Stimulated activated CD4-positive, alpha-beta T cell treated with anti-CD3 and anti-CD28 coated beads, Interleukin-2, amount 100 ng/mL, for 4 hours (primary cell): ENCODE data around the gene SLC13A4.

Source experiments
- DNase-seq: peaks from one replicate; pipeline ENCODE4 v3.0.0-alpha.2; 2020; ENCODE audit warnings: low read depth

The SLC13A4 gene

GRCh38 chr7:135719688-135720087 is 8.3 kb downstream of the SLC13A4 start:
- no peak for DNase-seq

DNA sequence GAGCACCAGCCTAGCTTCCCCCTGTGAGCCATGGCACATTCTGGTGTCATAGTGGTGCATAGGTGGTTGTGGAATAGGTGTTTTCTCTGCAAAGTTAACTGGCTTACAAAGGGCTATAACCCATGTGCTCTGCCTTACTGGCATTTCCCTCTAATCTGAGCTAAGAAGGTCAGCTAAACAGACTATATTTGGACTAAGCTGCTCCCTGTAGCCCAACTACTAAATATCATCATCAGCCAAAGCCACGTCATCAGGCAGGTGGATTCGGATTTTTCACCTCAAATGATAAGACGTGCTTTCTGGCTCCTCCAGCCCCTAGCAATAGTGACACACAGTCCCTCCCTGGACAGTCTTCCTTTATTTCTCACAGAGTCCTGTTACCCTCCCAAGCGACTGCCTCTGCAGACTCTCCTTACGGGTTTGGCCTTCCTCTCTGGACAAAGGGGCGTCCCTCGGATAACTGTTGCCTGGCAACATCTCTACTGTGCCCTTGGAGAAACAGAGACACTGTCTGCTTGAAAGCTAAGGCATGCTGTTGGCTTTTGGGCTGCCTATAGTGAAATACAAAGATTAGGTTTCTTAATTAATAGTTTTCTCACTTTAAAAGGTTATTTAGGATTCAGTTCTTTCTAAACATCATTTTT is 9.1 kb downstream of the SLC13A4 start:
- no peak for DNase-seq

DNA sequence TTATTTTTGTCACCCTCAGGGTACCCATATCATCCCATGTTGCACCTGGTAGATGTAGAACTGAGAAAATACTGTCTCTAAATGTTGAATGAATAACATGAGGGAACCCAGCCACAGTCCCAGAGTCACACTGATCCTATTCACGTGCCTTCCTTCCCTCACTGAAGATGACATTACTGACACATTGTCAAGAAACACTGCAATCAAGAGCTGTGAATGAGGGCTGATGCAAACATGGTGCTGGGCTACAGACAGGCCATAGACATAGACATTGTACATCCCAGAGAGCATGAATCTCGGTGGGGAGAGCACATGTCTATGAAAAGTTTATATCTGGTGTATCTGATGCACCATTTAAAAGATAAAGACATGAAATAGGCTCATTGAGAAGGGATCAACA is 9.8 kb downstream of the SLC13A4 start:
- no peak for DNase-seq

- DNase-seq, result no peak
These were observed 10.3 kb downstream of the SLC13A4 start for GRCh38 chr7:135717693-135718092.

DNA sequence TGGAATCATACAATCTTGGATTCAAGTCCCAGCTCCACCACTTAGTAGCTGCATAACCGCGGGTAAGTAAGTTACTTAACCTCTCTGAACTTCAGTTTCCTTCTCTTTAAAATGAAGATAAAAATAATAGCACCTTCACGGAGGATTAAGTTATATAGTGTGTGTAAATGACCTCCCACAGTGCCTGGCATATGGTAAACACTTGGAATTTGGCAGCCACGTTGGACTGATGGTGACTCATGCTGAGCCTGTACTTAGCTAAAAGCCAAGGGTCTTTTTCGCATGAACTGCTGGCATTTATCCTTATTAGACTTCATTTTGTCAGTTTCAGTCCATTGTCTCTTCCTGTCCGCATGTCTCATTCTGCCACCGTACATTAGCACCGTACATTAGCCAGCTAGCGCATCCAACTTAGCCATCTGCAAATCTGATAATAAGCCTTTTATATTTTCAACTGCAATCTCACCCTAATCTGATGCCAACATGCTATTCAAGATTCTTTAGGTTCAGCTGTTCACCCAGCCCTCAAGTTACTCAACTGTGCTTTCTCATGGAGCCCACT is 11.2 kb downstream of the SLC13A4 start:
- DNase-seq, result no peak

GRCh38 chr7:135715673-135716072 is 12.3 kb downstream of the SLC13A4 start:
- no peak for DNase-seq

DNA sequence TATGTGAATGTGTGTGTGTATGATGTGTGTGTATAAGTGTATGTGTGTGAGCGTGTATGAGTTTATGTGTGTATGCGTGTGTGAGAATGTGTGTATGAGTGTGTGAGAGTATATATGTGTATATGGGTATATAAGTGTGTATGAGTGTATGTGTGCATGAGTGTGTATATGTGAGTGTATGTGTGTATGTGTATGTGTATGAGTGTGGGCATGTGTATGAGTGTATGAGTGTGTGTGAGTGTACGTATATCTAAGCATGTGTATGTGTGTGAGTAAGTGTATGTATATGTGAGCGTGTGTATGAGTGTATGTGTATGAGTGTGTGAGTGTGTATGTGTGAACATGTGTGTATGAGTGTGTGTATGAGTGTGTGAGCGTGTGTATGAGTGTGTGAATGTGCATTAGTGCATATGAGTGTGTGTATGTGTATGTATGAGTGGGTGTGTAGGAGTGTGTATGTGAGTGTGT is 12.9 kb downstream of the SLC13A4 start:
- no peak for DNase-seq

DNA sequence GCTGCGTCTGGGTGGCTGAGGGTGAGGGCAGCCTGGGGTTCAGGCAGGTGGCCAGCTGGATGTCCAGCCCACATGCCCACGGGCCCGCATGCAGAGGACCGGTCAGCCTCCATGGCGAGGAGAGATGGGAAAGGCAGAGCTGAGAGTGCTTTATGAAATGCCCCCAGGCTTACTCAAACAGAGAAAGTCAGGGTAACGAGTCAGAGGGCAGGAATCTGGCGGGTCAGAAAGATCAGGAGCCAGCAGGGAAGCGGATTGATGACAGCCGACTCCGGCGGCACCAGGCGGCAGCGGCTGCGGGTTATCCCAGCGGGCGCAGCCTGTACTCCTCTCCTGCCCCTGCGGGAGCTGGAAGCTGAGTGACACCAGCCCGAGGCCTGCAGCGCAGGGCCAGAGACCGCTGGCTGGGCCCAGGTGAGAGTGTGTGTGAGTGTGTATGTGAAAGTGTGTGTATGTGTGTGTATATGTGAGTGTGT is 13.4 kb downstream of the SLC13A4 start:
- no peak for DNase-seq

GRCh38 chr7:135713836-135714470 is 14.0 kb downstream of the SLC13A4 start:
- no peak for DNase-seq

DNA sequence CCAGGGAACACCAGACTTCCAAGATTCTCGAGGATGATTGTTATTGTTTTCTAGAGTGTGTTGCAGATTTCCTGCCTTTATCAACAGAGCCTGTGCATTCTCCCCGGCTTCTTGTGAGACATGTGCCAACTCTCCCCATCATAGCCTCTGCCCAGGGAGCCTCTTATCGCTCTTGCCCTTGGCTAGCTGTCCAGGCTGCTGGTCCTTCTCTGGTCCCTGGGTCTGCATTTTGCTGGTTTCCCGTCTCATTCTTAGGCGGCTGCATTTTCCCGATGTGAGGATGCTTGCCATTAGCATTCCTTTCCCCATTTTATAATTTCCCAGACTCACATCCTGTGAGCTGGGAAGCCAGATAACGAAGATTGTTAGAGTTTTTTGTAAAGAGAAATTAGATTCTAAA is 15.2 kb downstream of the SLC13A4 start:
- DNase-seq, result no peak

GRCh38 chr7:135712182-135712782 is 15.7 kb downstream of the SLC13A4 start:
- DNase-seq, result no peak

DNA sequence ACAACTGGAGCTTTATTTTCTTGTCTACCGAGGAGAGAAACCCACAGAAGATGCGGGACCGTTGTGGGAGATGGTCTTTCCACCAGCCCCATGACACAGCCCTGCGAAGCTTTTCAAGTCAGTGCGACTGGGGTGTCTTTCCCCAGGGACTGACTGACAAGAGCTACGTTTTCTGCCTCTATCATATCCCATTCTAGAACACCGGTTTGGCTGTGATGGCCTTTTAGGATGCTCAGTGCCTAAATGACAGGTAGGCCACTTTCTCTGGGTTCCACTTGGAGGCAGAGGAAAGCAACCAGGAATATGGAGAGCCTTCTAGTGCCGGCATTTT is 16.9 kb downstream of the SLC13A4 start:
- no peak for DNase-seq

- no peak for DNase-seq
These were observed 17.4 kb downstream of the SLC13A4 start for GRCh38 chr7:135710417-135711138.

DNA sequence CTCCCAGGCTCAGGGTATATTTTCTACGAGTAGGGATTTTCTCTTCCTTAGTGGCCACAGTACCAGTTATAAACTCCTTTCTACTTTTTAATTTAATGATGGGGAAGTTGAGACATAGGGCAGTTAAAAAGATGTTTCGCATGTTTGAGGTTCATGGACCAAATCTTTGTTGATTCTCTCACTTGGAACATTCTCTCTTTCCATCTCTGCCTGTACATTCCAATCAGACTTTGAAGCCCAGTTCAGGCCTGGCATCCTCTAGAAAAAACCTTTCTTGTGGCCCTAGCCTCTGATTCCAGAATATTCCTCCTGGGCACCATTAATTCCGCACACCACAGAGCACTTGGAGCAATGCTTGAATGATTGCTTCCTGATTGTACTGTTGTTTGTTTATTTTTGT is 18.5 kb downstream of the SLC13A4 start:
- DNase-seq, result no peak

DNA sequence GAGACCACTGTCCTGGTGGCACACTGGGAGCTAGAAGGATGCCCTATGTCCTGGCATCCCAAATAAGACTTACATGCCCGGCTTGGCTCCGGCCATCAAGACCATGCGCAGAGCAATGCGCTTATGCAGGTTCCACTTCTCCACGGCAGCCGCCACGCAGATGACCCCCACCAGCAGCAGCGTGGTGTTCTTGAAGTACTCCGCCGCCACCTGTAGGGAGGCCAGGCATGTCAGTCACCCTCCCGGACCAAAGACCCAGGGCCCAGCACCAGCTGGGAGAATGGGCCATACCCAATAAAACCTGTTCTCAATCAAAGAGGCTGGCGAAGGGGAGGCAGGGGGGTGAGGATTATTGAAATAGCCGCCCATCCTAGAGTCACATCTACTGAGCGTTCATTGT is 19.9 kb downstream of the SLC13A4 start:
- DNase-seq, result no peak

DNA sequence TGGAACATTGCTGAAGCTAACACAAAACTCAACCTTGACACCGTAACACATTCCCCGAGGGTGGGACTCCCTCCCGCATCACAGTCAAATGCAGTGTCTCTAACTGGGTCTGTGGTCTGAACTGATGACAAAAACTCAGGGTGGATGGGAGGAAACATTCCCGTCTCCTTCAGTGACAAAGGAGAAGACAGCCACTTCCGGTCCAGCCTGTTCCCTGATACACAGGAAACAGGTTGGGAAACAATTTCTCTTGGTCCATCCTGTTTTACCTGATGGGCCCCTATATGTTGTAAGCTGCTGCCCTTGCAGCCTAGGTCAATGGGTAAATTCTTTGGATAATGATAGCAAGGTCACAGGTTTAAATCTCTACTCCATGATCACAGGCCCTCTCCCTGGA is 20.4 kb downstream of the SLC13A4 start:
- no peak for DNase-seq

DNA sequence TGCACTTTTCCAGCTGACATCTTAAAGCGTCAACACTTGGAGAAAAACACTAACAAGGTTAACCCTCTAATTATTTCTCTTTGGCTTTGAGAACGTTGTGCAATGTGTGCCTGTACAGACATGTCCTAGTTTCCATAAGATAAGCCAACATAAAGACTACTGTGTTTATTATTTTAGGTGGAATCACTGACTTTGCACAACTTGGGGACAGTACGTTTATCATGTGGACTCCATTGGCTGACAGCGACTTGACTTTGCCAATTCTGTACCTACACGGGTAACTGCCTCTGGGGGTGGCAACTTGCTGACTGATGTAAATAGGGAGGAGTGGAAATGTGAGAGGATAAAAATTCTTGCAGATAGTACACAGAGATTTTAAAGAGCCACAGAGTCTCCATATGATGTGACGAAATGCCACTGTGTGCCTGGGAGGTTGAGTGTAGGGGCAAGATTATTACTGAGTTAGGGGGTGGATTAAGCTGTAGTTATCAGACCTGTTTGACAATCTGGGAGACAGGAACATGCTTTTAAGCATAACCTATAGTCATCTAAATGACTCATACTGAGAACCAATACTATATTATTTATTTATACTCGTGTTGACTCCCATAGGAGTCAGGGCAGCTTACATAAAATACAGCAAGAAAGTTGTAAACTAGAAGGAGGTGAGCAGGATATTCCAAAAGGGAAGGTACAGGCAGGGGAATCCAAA is 21.0 kb downstream of the SLC13A4 start:
- no peak for DNase-seq

DNA sequence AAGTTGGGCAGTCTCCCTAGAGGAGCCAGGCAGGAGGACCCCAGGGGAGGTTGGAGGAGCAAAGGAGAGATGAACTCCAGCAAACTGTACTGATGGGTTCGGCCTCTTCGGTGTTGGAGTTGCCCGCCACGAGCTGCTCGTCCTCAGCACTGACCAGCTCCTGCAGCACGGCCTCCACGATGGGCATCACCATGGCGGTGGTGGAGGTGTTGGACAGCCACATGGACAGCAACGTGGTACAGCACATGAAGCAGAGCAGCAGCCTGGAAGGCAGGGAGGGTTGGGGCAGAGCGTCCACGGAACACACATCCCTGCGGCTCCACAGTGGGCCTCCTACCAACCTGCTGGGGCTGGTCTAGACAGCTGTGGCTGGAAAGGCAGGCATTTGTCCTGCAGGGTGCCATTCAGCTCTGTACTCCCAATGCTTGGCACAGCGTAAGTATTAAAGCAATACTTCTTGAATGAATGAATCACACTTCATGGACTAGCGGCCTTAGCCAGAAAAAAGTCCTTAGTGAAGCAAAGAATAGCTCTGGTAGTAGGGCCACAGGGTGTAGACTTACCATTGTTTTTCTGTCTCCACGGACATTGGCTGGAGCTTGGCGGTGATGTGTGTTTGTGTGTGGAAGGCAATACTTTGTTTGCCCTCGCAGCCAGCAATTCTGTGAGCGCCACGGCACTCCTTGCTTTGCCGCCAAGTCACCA is 21.8 kb downstream of the SLC13A4 start:
- DNase-seq, result no peak

- DNase-seq, result no peak
These were observed 23.3 kb downstream of the SLC13A4 start for GRCh38 chr7:135704698-135705097.

DNA sequence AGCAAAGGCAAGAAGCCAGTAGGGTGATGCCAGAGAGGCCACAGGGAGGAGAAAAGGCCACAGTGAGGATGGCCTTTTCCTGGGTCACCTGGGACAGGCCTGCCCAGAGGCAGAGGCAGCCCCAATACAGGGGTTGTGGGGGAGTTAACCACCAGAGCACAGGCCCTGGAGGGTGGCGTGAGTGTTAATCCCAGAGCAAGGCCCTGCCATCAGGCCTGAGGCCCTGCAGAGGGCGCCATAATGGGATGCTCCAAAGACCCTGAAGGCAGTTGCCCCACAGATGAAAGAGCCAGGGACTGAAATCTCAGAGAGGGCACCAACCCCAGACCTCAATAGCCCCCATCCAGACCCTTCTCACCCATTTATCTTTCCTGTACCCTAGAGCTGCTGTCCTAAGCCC is 23.9 kb downstream of the SLC13A4 start:
- DNase-seq, result no peak
